ENCODE measurements around the gene NRXN2. TPM values are rescaled to one million over a fixed set of nuclear protein-coding genes. Genes with fewer than 3 reads are reported as not detected.

The NRXN2 gene
- total and polyA plus RNA-seq, 2 of the 13 experiments (the other 11 are each of a cell fraction or from before 2014, with no cell fraction given), result not detected

DNA sequence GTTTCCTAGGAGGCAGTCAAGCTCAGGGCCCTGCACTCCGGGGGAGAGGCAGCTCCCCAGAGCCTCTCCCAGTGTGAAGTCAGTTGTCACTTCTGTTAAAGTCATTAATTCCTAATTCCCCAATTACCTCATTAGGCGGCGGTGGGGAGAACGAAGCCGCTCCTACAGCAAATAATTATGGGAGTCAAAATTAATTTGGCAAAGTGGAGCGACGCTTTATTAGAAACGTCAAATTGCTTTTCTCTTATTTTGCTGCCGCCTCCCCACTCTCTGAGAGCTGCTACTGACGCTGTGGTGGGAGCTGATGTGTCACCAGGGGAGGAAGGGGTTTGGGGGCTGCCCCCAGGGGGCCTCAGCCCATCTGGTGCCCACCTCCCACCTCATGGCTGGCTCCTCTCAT, 90.3 kb downstream of the NRXN2 start:
- no peak overlapping the region for H3K9ac ChIP-seq (ENCODE audit: insufficient read depth, low read depth, low read length)
- intact Hi-C loops (cut with micrococcal nuclease; ENCODE audit: unreplicated experiment) (no loop called here), in situ Hi-C loops (cut with HindIII; ENCODE audit: extremely low pct_ligation_motif_present, low pct_unique_long_range_greater_than_20kb) (no loop called here)
- no peak overlapping the region for H2AFZ ChIP-seq (ENCODE audit: low read length)
- no TSS peak for BruUV-seq (replicated peaks)
- H3K79me2 ChIP-seq (ENCODE audit: insufficient read depth, low read length), result no peaks in the 10 kb centered on the region
- H3K4me3 ChIP-seq (replicated peaks in 1 of 3; ENCODE audit: insufficient read depth in 1 of 3, low read depth in 2 of 3, low read length in 3 of 3), result no peak overlapping the region
- CTCF ChIA-PET (ENCODE audit: low intra/inter-chr PET ratio, low total read pairs), result no interaction called here
- ATAC-seq (no peak), FAIRE-seq (no peak), DNase-seq (ENCODE audit: low spot score) (no peak)
- no peak for TF ChIP-seq RBAK (CRISPR knock-in tag; IDR thresholded peaks at IDR 0.05)
- TF ChIP-seq IRF2 (CRISPR knock-in tag; IDR thresholded peaks at IDR 0.05), result no peak
- TF ChIP-seq, protein P1, sequence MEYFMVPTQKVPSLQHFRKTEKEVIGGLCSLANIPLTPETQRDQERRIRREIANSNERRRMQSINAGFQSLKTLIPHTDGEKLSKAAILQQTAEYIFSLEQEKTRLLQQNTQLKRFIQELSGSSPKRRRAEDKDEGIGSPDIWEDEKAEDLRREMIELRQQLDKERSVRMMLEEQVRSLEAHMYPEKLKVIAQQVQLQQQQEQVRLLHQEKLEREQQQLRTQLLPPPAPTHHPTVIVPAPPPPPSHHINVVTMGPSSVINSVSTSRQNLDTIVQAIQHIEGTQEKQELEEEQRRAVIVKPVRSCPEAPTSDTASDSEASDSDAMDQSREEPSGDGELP (IDR thresholded peaks at IDR 0.05; ENCODE audit: borderline replicate concordance, low read depth), result no peak
- TF ChIP-seq, protein P2, sequence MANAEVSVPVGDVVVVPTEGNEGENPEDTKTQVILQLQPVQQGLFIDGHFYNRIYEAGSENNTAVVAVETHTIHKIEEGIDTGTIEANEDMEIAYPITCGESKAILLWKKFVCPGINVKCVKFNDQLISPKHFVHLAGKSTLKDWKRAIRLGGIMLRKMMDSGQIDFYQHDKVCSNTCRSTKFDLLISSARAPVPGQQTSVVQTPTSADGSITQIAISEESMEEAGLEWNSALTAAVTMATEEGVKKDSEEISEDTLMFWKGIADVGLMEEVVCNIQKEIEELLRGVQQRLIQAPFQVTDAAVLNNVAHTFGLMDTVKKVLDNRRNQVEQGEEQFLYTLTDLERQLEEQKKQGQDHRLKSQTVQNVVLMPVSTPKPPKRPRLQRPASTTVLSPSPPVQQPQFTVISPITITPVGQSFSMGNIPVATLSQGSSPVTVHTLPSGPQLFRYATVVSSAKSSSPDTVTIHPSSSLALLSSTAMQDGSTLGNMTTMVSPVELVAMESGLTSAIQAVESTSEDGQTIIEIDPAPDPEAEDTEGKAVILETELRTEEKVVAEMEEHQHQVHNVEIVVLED (CRISPR knock-in tag; IDR thresholded peaks at IDR 0.05; ENCODE audit: borderline replicate concordance), result no peak
- TF ChIP-seq POLR2AphosphoS5 (IDR thresholded peaks at IDR 0.05; ENCODE audit: low read depth, low read length), result no peak
- no peak for TF ChIP-seq GLI4 (CRISPR knock-in tag; IDR thresholded peaks at IDR 0.05; ENCODE audit: borderline replicate concordance)
- no peak for TF ChIP-seq ZNF10 (CRISPR knock-in tag; IDR thresholded peaks at IDR 0.05; ENCODE audit: borderline replicate concordance, low read depth)
- no peak for TF ChIP-seq TCF7 (IDR thresholded peaks at IDR 0.05; ENCODE audit: low read depth)
- TF ChIP-seq KDM5B (CRISPR knock-in tag; IDR thresholded peaks at IDR 0.05; ENCODE audit: borderline replicate concordance), result no peak
- TF ChIP-seq, protein P3, sequence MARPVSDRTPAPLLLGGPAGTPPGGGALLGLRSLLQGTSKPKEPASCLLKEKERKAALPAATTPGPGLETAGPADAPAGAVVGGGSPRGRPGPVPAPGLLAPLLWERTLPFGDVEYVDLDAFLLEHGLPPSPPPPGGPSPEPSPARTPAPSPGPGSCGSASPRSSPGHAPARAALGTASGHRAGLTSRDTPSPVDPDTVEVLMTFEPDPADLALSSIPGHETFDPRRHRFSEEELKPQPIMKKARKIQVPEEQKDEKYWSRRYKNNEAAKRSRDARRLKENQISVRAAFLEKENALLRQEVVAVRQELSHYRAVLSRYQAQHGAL (CRISPR knock-in tag; IDR thresholded peaks at IDR 0.05; ENCODE audit: not compliant biosample characterization), result no peak
- TF ChIP-seq PHF5A (CRISPR knock-in tag; IDR thresholded peaks at IDR 0.05; ENCODE audit: low read depth, unreplicated experiment), result no peak
- TF ChIP-seq, protein P4, sequence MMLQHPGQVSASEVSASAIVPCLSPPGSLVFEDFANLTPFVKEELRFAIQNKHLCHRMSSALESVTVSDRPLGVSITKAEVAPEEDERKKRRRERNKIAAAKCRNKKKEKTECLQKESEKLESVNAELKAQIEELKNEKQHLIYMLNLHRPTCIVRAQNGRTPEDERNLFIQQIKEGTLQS (CRISPR knock-in tag; IDR thresholded peaks at IDR 0.05), result no peak
- TF ChIP-seq, protein P5, sequence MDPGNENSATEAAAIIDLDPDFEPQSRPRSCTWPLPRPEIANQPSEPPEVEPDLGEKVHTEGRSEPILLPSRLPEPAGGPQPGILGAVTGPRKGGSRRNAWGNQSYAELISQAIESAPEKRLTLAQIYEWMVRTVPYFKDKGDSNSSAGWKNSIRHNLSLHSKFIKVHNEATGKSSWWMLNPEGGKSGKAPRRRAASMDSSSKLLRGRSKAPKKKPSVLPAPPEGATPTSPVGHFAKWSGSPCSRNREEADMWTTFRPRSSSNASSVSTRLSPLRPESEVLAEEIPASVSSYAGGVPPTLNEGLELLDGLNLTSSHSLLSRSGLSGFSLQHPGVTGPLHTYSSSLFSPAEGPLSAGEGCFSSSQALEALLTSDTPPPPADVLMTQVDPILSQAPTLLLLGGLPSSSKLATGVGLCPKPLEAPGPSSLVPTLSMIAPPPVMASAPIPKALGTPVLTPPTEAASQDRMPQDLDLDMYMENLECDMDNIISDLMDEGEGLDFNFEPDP (CRISPR knock-in tag; conservative IDR thresholded peaks at IDR 0.05), result no peak
- TF ChIP-seq CBFB (CRISPR knock-in tag; IDR thresholded peaks at IDR 0.05), result no peak
- no peak for TF ChIP-seq SP140L (CRISPR knock-in tag; IDR thresholded peaks at IDR 0.05; ENCODE audit: borderline replicate concordance)
- TF ChIP-seq, protein P6, sequence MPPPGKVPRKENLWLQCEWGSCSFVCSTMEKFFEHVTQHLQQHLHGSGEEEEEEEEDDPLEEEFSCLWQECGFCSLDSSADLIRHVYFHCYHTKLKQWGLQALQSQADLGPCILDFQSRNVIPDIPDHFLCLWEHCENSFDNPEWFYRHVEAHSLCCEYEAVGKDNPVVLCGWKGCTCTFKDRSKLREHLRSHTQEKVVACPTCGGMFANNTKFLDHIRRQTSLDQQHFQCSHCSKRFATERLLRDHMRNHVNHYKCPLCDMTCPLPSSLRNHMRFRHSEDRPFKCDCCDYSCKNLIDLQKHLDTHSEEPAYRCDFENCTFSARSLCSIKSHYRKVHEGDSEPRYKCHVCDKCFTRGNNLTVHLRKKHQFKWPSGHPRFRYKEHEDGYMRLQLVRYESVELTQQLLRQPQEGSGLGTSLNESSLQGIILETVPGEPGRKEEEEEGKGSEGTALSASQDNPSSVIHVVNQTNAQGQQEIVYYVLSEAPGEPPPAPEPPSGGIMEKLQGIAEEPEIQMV (CRISPR knock-in tag; IDR thresholded peaks at IDR 0.05; ENCODE audit: low read depth), result no peak
- TF ChIP-seq RFX5 (IDR thresholded peaks at IDR 0.05; ENCODE audit: low read depth, low read length), result no peak
- peaks cover 11 to 53% of the 10 kb centered on the region in 2 experiments for H3K27me3 ChIP-seq (ENCODE audit: control insufficient read depth in 1 of 2, insufficient read depth in 2 of 2, low read length in 2 of 2)
- H3K4me1 ChIP-seq (ENCODE audit: insufficient read depth, low read length), result no peaks in the 10 kb centered on the region
- POLR2A ChIA-PET, result no interaction called here
- 51% methylated on average over 9 of the region's 10 CpGs for WGBS (ENCODE audit: low lambda C conversion rate)
- H3K36me3 ChIP-seq (replicated peaks in 1 of 2; ENCODE audit: control insufficient read depth in 1 of 2, insufficient read depth in 2 of 2, low read length in 2 of 2), result no peaks in the 10 kb centered on the region
- H3K4me2 ChIP-seq (ENCODE audit: low read depth, low read length), result no peak overlapping the region
- no peaks in the 10 kb centered on the region for H3K9me3 ChIP-seq (ENCODE audit: low read length)
- H3K27ac ChIP-seq (ENCODE audit: extremely low read length, insufficient read depth, low read length), result no peak overlapping the region
- H4K20me1 ChIP-seq (ENCODE audit: insufficient read depth, low read length), result no peaks in the 10 kb centered on the region
